CD4-positive, alpha-beta T cell treated with Interleukin-17A for 1 hour (primary cell): ENCODE data around the gene SLC30A3.

Experiments used
- DNase-seq: peaks from one replicate; pipeline ENCODE4 v3.0.0-alpha.2; 2020

The SLC30A3 gene

GRCh38 chr2:27225526-27225925 is 37.3 kb downstream of the SLC30A3 start:
- no peak for DNase-seq

GRCh38 chr2:27223416-27223815 is 39.4 kb downstream of the SLC30A3 start:
- DNase-seq, result no peak

GRCh38 chr2:27222407-27222806 is 40.4 kb downstream of the SLC30A3 start:
- DNase-seq, result no peak

DNA sequence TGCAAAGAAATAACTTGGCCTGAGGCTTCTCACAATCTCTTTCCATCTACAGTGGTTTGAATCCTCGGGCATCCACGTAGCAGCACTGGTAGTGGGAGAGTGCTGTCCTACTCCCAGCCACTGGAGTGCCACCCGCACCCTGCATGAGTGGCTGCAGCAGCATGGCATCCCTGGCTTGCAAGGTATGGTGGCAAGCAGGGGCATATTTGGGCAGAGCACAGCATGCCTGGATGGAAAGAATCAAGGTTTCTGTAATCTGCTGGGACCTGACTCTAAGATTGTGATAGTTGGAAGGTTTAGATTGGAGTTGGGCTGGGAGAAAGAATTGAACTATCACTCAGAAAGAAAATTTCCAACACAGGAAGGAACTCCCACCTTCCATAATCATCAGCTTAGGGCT is 41.7 kb downstream of the SLC30A3 start:
- DNase-seq, result no peak

GRCh38 chr2:27220091-27220490 is 42.8 kb downstream of the SLC30A3 start:
- DNase-seq, result no peak

GRCh38 chr2:27219091-27219490 is 43.8 kb downstream of the SLC30A3 start:
- no peak for DNase-seq

DNA sequence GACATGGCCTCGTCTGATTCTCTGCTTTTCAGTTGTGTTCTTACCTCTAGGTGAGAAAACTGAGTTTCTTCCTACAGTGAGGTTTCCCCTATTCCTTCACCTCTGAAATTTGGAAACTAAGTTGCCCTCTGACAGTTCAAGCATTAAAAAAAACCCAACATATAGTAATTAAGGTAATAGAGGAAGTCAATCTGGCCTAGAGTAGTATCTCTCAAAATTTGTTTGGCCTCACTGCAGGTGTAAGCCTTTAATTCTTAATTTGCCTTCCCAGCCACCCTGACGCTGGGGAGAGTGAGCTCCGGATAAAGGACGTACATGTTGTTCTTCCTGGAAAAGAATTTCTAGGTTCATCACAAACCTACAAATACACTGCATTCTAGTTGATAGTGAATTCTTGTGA is 44.2 kb downstream of the SLC30A3 start:
- no peak for DNase-seq

GRCh38 chr2:27217173-27218121 is 45.4 kb downstream of the SLC30A3 start, which contains the start of gene CAD:
Gene CAD, plus strand, starts transcription at chr2:27217369. Its CDS starts 183 bp downstream, at chr2:27217552.
- DNase-seq, result peak; percentile 88

DNA sequence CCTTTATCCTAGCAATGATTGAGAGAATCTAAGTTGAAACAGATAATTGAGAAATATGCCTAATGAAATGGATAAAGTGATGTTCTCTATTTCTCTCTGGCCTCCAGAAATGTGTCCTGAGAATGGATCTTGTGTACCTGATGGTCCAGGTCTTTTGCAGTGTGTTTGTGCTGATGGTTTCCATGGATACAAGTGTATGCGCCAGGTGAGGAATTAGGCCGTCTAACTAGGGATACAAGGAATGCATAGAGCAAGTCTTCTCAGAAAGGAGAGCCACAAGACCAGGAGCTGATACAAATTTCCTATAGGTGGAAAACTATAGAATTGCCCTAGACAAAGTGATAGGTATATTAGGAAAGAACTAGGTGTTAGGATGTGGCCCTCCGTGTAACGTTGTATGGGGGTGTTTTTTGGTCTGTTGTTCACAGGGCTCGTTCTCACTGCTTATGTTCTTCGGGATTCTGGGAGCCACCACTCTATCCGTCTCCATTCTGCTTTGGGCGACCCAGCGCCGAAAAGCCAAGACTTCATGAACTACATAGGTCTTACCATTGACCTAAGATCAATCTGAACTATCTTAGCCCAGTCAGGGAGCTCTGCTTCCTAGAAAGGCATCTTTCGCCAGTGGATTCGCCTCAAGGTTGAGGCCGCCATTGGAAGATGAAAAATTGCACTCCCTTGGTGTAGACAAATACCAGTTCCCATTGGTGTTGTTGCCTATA is 46.3 kb downstream of the SLC30A3 start:
- DNase-seq, result no peak

DNA sequence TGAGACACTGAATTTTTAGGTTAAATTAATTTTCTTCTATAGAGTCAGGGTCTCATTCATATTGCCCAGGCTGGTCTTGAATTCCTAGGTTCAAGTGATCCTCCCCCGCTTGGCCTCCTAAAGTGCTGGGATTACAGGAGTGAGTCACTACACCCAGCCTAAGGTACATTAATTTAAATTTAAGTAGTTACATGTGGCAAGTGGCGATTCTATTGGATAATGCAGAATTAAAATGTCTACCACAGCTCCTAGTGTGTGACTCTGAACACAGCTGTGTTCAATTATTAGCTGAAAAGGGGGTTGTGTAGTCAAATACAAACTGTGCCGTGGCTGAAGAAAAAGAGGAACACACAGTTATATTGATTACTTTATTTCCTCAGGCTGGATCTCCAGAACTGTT is 47.9 kb downstream of the SLC30A3 start:
- DNase-seq, result no peak

- peak; percentile 66 for DNase-seq
Measured at GRCh38 chr2:27212626-27213471, 50.0 kb downstream of the SLC30A3 start.

GRCh38 chr2:27211943-27212625 is 50.8 kb downstream of the SLC30A3 start, which contains the start of the genes ATRAID and SLC5A6:
Gene ATRAID, plus strand, starts transcription at chr2:27212041. Its CDS starts 328 bp downstream, at chr2:27212369.
Gene SLC5A6, minus strand, starts transcription at chr2:27212268. Its CDS starts 4,618 bp downstream, at chr2:27207650.
- peak; percentile 89 for DNase-seq

- DNase-seq, result peak; percentile 4
Measured at GRCh38 chr2:27211241-27211942, 51.5 kb downstream of the SLC30A3 start.

DNA sequence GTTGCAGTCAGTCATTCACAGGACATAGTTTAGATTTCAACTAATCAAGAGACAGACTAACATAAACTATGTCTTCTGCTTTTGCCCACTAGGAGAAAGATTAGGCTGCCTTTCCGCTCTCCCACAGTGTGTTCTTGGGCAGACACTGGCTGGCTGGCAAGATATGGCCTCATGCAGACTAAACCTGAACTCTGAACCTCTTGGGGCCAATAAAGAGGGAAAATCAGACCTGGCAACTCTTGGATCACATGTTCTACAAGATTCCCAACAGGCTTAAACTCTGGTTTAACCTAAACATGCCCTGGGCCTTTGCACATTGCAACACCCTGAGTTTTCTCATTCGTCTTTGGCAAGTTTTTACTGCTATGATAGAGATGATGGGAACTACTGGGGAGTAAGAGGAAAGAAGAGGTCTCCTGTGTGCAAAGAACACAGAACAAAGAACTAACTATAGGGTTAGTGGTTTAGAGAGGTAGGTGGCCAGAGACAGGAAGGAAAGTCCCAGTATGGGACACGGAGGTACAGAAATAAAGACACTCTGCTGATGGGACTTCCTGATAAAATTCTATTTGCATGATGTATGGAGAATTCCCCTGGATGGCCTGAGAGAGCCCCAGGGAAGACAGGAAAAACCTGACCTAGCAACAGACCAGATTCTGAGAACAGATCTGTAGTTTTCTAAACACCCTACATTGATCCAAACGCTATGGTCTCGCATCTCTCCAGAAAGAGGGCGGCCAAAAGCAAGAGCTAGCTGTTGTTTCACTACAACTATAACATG is 53.0 kb downstream of the SLC30A3 start:
- no peak for DNase-seq

DNA sequence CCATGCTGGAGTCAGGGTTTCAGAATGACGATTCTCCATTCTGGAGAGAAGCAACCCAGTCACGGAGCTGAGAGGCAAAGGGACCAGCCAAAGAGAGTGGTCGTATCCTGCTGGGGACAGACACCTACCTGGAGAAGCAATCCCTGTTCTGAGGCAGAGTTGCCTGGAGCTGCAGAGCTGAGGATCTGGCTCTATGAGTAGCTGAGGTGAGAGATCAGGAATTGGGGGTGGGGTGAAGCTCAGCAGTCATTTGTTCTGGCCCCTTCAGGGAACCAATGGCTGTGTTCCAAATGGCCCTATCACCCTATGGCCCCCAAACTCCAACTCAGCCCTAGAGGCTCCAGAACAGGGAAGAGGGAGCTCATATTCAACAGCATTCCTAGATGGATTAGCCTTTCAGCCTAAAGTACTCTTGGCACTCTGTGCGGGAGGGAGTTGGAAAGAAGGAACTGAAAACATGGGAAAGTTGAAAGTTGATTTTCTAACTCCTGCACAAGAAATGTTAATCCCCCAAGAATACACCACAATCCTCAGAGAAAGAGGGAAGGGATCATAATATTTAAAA is 54.3 kb downstream of the SLC30A3 start:
- DNase-seq, result no peak

- DNase-seq, result no peak
Measured at GRCh38 chr2:27206346-27206745, 56.5 kb downstream of the SLC30A3 start.

GRCh38 chr2:27205206-27205605 is 57.6 kb downstream of the SLC30A3 start:
- DNase-seq, result no peak

DNA sequence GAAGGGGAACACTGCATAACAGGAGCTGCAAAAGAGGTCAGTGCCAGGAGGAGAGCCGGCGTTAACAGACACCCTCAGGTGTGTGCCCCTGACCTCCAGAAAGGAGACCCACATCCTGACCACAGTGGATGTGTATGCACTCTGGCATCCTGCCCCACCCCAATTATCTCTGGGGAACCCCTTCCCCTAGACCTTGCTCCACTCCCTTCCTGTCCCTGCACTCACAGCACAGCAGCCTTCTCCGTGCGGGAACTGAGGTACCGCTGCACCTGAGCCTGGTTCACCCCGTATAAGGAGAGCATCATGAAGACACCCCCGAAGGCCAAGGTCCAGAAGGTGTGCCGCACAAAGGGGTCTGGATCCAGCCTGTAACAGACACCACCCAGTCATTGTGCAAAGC is 58.3 kb downstream of the SLC30A3 start:
- no peak for DNase-seq

DNA sequence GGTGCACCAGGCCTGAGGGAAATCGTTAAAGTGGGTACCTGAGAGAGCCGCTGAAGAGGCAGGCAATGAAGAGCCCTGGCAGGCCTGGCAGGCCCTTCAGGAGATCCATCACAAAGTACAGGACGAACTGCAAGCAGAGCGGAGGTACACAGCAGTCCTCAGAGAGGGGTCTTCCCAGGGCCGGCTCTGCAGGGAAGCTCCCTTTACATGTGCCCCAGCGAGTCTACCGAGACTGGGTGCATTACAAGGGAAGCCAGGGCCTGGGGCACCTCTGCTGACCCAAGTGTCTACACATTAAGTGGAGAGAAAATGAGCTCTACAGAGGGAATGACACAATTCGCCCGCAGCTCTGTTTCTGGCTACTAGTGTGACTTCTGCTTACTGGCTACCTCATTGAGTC is 59.1 kb downstream of the SLC30A3 start:
- no peak for DNase-seq
